WI38 (cell line): ENCODE results near the gene DDT.
"Not testable (repeated sequence)": the region's sequence is repeated elsewhere in the genome, so short reads cannot be mapped to it uniquely, and the experiment has no call there.

Experiments
- H3K4me3 ChIP-seq: 2 replicates; pipeline ENCODE4 v1.5.1; 2011; ENCODE audit warnings: low read depth, mild to moderate bottlenecking, control low read depth, low read length
- TF ChIP-seq, protein P1 (sequence below): IDR thresholded peaks from 2 replicates; pipeline ENCODE4 v1.5.1; 2012; ENCODE audit warnings: low read depth, mild to moderate bottlenecking, control low read depth, low read length

DDT gene

DNA sequence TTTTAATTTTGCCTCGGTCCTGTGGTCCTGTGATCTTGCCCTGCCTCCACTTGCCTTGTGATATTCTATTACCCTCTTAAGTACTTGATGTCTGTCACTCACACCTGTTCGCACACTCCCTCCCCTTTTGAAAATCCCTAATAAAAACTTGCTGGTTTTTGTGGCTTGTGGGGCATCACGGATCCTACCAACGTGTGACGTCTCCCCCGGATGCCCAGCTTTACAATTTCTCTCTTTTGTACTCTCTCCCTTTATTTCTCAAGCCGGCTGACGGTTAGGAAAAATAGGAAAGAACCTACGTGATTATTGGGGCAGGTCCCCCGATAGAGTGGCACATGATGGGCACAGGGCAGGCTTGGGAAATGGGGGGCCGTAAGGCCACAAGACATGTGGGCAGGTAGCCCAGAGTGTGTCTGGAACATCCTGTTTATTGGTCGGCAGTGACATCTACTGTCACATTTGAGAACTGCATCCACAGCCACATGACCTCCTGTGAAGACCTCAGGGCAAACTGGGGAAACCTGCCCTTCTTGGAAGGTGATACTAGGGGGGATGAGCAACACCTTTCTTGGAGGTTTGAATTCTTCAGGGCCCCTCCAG is 17.8 kb downstream of the DDT start:
- TF ChIP-seq, protein P1, sequence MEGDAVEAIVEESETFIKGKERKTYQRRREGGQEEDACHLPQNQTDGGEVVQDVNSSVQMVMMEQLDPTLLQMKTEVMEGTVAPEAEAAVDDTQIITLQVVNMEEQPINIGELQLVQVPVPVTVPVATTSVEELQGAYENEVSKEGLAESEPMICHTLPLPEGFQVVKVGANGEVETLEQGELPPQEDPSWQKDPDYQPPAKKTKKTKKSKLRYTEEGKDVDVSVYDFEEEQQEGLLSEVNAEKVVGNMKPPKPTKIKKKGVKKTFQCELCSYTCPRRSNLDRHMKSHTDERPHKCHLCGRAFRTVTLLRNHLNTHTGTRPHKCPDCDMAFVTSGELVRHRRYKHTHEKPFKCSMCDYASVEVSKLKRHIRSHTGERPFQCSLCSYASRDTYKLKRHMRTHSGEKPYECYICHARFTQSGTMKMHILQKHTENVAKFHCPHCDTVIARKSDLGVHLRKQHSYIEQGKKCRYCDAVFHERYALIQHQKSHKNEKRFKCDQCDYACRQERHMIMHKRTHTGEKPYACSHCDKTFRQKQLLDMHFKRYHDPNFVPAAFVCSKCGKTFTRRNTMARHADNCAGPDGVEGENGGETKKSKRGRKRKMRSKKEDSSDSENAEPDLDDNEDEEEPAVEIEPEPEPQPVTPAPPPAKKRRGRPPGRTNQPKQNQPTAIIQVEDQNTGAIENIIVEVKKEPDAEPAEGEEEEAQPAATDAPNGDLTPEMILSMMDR = peak; percentile 80
- H3K4me3 ChIP-seq = not testable (repeated sequence)

DNA sequence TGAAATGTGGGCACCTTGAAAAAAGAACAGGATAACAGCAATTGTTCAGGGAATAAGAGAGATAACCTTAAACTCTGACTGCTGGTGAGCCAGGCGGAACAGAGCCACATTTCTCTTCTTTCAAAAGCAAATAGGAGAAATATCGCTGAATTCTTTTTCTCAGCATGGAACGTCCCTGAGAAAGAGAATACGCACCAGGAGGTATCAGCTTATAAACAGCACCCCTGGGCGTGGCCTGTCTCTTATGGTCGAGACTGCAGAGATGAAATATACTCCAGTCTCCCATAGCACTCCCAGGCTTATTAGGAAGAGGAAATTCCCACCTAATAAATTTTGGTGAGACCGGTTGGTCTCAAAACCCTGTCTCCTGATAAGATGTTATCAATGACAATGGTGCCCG is 18.4 kb downstream of the DDT start:
- H3K4me3 ChIP-seq = not testable (repeated sequence)

DNA sequence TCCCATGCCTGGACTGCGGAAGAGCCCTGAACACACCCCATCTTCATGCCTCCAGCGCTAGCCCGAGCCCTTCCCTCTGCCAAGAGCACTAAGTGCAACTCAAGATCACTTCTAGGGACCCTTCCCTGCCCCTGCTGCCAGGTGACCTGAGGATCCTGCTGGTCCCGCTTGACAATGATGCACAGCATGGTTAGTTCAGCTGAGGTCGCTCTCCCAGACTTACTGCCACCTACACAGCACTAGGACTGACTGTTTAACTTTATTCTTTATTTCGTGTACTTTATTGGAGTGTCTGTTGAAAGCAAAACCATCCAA is 19.3 kb downstream of the DDT start:
- H3K4me3 ChIP-seq = not testable (repeated sequence)

DNA sequence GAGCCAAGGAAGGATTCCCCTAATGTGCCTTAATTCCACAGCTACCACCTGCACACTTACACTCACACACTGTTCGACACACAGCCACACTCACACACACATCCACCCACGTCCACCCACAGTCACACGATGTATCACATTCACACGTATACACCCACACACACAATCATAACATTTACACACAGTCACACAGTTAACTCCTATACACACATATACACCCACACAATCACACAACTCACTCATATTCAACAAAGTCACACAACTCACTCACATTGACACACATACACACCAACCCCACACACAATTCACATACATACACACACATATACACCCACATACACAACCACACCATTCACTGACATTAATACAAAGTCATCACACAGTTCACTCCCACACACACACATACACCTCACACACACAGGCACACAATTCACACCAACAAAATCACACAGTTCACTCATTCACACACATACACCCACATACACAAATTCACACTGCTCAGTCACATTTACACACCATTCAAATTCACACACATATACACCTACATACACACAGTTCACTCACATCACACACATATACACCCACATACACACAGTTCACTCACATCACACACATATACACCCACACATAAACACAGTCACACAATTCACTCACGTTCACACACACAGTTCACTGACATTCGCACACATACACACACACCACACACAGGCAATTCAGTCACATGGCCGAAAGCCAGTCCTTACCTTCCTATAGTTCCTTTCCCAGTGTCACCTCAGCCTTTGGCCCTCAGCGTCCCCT is 19.8 kb downstream of the DDT start:
- H3K4me3 ChIP-seq = not testable (repeated sequence)

DNA sequence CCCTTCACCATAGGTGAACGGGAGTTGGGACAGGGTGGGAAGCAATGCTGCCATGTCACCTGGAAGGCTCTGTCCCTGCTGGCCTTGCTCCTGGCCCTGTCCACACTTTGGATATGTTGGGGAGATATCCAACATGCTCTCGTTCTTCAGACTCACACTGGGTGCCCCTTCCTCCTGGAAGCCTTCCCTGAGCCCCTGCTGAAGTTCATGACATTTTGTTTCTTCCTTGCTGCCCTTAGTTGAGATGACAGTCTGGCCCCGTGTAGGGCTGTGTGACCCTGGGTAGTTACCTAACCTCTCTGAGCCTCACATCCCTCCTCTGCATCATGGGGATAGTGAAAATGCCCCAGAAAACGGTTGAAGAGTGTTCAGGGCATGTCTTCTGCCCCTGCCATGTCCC is 20.8 kb downstream of the DDT start:
- H3K4me3 ChIP-seq = not testable (repeated sequence)

DNA sequence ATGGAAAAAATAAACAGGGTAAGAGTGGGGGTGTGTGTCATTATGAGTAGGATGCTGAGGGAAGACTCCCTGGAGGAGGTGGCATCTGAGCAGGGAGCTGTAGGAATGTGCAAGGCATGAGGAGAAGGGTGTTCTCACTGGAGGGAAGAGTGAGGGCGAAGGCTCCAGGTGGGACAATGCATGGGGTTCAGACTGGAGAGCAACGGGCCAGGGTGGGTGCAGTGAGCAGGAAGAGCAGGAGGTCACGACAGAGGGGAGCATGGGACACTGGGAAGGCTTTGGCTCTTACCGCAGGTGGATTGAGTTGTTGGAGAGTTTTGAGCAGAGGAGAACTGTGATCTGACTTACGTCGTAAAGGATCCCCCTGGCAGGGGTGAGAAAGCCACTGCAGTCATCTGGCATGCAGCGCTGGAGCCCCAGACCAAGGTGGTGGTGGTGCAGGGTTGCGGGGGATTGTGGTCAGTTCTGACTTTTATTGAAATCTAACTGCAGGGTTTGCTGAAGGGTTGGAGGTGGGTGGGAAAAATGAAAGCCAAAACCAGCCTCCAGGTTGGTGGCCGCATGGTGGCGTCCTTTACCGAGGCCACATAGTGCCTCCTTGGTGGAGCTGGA is 21.3 kb downstream of the DDT start:
- H3K4me3 ChIP-seq = not testable (repeated sequence)

DNA sequence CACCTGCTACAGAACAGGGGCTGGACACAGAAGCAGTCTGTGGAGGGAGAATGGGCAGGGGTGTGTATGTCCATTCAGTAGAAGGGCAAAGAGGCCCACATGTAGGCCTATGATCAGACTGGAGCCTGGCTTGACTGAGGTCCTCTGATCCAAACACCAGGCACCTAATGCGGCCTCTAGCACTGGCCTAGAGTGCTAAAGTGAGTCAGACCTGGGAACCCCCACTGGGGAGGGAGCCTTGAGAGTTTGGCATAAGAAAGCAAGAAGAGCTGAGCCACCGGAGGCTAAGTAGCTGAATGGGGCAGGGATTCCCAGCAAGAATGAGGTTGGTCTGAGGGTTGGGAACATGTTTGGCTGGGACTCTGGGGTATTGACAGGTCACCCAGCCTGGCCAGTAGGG is 22.9 kb downstream of the DDT start:
- H3K4me3 ChIP-seq = not testable (repeated sequence)

DNA sequence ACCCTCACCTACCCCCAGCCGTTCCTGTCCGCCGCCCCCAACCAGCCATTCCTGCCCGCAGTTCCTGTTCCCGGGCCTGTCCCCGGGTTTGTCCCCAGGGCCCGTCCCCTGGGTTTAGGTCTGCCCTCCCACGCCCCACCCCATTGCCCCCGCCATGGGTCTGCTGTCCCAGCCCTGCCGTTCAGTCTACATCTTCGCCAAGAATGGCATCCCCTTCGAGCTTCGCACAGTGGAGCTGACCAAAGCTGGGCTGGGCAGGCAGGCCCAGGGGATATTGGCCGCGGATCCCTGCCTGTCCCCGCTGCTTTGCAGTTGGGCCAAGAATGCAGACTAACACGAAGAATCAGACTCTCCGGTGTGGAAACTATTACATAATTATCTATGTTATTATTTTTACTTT is 24.5 kb downstream of the DDT start:
- H3K4me3 ChIP-seq = not testable (repeated sequence)

DNA sequence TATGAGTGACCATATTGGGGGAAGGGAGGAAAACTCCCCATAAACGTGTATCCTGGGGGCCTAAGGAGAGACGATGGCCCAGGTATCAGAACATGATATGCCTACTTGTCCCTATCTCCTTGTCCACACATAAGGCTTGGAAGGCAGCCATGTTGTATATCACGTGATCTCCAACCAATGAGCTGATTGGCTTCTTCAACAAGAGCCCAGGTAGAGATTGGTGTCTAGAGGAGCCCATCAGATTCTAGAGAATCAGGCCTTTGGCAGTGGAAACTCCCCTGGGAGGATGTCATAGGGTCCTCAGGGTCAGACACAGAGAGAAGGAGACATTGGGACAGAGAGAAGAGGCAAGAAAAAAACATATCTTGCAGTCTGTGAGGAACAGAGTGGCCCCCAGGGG is 26.9 kb downstream of the DDT start:
- not testable (repeated sequence) for H3K4me3 ChIP-seq

DNA sequence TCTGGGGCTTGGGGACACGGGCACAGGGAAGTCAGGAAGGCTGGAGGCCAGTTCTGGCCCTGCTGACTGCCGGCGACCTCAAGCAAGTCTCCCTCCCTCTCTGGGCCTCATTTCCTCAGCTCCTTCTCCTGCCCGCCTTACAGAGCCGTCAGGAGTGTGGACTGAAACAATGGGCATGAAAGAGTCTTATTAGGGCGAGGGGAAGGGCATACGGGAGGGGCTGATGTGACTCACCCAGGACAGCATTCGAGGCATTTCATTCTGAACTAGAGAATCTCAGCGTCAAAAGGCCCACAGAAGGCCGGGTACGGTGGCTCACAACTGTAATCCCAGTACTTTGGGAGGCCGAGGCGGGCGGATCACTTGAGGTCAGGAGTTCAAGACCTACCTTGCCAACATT is 34.1 kb downstream of the DDT start:
- not testable (repeated sequence) for H3K4me3 ChIP-seq

DNA sequence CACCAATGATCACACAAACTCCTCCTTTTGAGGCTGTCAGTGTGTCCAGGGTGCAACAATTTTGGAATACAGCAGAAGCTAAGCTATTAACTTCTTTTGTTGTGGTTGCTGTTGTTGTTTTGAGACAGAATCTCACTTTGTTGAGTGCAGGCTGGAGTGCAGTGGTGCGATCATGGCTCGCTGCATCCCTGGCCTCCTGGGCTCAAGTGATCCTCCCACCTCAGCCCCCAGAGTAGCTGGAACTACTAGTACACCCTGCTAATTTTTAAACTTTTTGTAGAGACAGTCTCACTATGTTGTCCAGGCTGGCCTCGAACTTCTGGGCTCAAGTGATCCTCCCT is 35.3 kb downstream of the DDT start:
- no peak overlapping the region for H3K4me3 ChIP-seq
- TF ChIP-seq, protein P1 = no peak

DNA sequence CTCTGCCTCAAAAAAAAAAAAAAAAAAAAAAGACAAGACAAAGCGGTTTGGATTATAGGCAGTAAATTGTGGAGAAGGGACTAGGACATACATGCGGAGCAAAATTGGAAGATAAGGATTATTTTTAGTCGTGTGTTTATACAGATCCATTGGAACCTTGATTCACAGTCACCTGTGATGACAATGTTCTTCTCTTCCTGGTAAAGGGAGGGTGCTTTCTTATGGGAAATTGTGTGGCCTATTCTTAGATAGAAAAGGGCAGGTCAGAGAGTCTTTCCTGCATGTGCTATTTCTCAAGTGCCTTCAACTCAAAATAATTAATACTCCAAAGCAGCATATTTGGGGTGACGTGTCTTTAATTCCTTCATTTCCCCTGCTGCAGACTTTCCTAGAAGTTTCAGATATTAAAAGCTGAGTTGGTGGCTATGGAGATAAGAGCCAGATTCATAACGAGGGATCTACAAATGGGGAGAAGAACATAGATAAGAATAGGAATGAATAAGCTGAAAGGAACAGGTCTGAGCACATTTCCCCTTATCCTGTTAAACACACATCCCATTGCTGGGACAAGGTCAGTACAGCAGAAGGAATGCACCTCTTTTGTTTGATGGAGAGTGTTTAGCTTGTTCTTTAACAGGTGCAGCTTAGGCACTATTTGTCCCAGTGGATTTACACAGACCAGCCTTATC is 35.8 kb downstream of the DDT start:
- TF ChIP-seq, protein P1 = no peak

More for the DNA sequence above, 35.8 kb downstream of the DDT start:
- no peak overlapping the region for H3K4me3 ChIP-seq
